NB4 (cell line): ENCODE data around the gene ZNF609.

Source experiments
- DNase-seq: peaks from one replicate; pipeline ENCODE4 v3.0.0; 2010; ENCODE audit warnings: low read depth
- H3K4me3 ChIP-seq: one replicate; pipeline ENCODE4 v1.5.1; 2011; ENCODE audit warnings: mild to moderate bottlenecking, low read depth, low read length, moderate library complexity
- CTCF ChIP-seq: IDR thresholded peaks from one replicate; pipeline ENCODE4 v1.5.1; 2012; ENCODE audit warnings: low read depth, low read length
- MAX ChIP-seq: IDR thresholded peaks from 2 replicates; pipeline ENCODE4 v1.6.1; 2011; ENCODE audit warnings: low read depth, low read length
- MYC ChIP-seq: IDR thresholded peaks from 2 replicates; pipeline ENCODE4 v1.6.1; 2011; ENCODE audit warnings: low read depth, low read length
- POLR2A ChIP-seq: IDR thresholded peaks from 2 replicates; pipeline ENCODE4 v1.6.1; 2011; ENCODE audit warnings: mild to moderate bottlenecking; ENCODE audit not compliant: insufficient read length; ENCODE audit errors: extremely low read depth

ZNF609 gene

GRCh38 chr15:64580696-64581407 is 120.5 kb downstream of the ZNF609 start:
- TF ChIP-seq MAX (no peak), POLR2A (no peak), CTCF (no peak), MYC (no peak)
- DNase-seq: no peak
- H3K4me3 ChIP-seq: no peak overlapping the region

GRCh38 chr15:64581408-64581761 is 121.0 kb downstream of the ZNF609 start:
- TF ChIP-seq MAX (no peak), MYC (no peak), CTCF (no peak), POLR2A (no peak)
- no peak overlapping the region for H3K4me3 ChIP-seq
- no peak for DNase-seq

GRCh38 chr15:64582202-64582601 is 121.8 kb downstream of the ZNF609 start:
- no peak overlapping the region for H3K4me3 ChIP-seq
- TF ChIP-seq MAX: no peak
- TF ChIP-seq POLR2A: no peak
- DNase-seq: no peak

GRCh38 chr15:64583519-64583918 is 123.1 kb downstream of the ZNF609 start:
- DNase-seq: no peak
- TF ChIP-seq MAX (no peak), POLR2A (no peak)
- H3K4me3 ChIP-seq: no peak overlapping the region

- no peak for DNase-seq
- TF ChIP-seq MAX: no peak
- no peak for TF ChIP-seq POLR2A
- no peak for TF ChIP-seq CTCF
- no peak for TF ChIP-seq MYC
- H3K4me3 ChIP-seq: no peak overlapping the region
Observed at GRCh38 chr15:64583983-64584382, 123.6 kb downstream of the ZNF609 start.

GRCh38 chr15:64586259-64586870 is 126.0 kb downstream of the ZNF609 start:
- TF ChIP-seq POLR2A (no peak), CTCF (no peak), MAX (no peak)
- DNase-seq: no peak
- H3K4me3 ChIP-seq: no peak overlapping the region

- H3K4me3 ChIP-seq: no peak overlapping the region
- no peak for DNase-seq
- TF ChIP-seq POLR2A (no peak), MAX (no peak), CTCF (no peak)
Observed at GRCh38 chr15:64586984-64587383, 126.6 kb downstream of the ZNF609 start.
